ENCODE data around the gene HPCAL1. TPM values are rescaled to one million over a fixed set of nuclear protein-coding genes. Genes with fewer than 3 reads are reported as not detected.
A peak's percentile ranks its signal among the peaks of the same experiment; 100 is the strongest.

HPCAL1 gene
- total RNA-seq, 3 donors from 2014 or later (not counting 1 experiment from before 2014, with no cell fraction given), result 31.1 to 45.2 (median 39.8) TPM

GRCh38 chr2:10303181-10303693, 533 bp downstream of the HPCAL1 start:
- ATAC-seq, result peak in 2 of 3 donors; percentile 2 to 34
- H3K27ac ChIP-seq (ENCODE audit: low read length), result no peak overlapping the region
- H3K9me3 ChIP-seq (ENCODE audit: control insufficient read depth, insufficient read depth, low read length), result no peaks in the 10 kb centered on the region
- H3K27me3 ChIP-seq (ENCODE audit: control insufficient read depth, insufficient read depth, low read length), result no peaks in the 10 kb centered on the region
- no peak for TF ChIP-seq CTCF (IDR thresholded peaks at IDR 0.05)
- Mint-ChIP-seq H3K4me1 (peaks cover 56 to 66% of the 10 kb centered on the region in 2 donors), H3K4me3 (peak overlapping the region; percentile 95), H3K27me3 (ENCODE audit: low read depth in 2 of 2) (no peaks in the 10 kb centered on the region), H3K36me3 (no peaks in the 10 kb centered on the region), H3K27ac (peak overlapping the region in 1 of 2 donors; percentile 82), H3K9me3 (no peaks in the 10 kb centered on the region)
- intact Hi-C loops (cut with micrococcal nuclease), result loop anchor here (2.0 to 5.0 kb wide), 3 partner anchors 79 to 182 kb away; no protein-coding TSS in a partner anchor
- WGBS (ENCODE audit: insufficient coverage), result under 1% methylated on average over 48 of the region's 48 CpGs
- peaks cover 49% of the 10 kb centered on the region for H3K4me1 ChIP-seq (ENCODE audit: control insufficient read depth, insufficient read depth, low read length)
- H3K36me3 ChIP-seq (ENCODE audit: control insufficient read depth, insufficient read depth, low read length), result no peaks in the 10 kb centered on the region
- peak in 1 of 2 donors; percentile 61 for DNase-seq
- peak overlapping the region; percentile 82 for H3K4me3 ChIP-seq (ENCODE audit: low read length)

DNA sequence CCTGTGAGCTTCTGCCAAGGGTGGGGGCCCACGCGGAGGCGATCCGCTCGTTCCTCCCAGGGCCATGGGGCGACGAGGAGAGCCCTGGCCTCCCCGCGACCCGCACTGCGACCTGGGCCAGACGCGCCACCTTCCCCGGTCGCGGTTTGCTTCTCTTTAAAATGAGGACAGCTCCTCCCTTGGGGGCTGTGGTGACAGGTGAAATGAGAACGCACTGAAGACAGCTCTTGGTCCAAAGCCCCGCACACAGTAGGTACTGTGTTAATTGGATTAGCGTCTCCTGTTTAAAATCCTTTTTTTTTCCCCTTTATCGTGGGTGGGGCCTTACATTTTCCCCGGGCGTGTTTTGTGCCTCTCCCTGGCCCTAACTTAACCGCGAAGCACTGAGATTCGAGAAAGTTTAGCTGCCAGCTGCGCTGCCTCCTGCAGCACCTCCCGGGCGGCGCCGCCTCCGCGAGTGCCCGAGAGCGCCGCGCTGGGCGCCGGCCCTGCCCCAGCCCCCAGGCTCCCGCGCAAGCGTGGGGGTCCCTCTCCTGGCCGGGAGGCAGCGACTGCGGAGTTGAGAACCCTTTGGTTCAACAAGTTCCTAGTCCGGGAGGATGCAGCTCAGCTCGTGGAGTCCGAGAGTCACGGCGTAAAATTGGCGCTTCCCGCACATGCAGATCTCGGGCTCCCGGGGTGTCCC, 1.1 kb downstream of the HPCAL1 start:
- H3K4me3 ChIP-seq (ENCODE audit: low read length), result peak overlapping the region; percentile 82
- peak overlapping the region in 1 of 2 donors; percentile 82 for H3K27ac Mint-ChIP-seq
- no peak for TF ChIP-seq CTCF (IDR thresholded peaks at IDR 0.05)
- no peaks in the 10 kb centered on the region for H3K9me3 ChIP-seq (ENCODE audit: control insufficient read depth, insufficient read depth, low read length)
- under 1% methylated on average over 53 of the region's 53 CpGs for WGBS (ENCODE audit: insufficient coverage)
- intact Hi-C loops (cut with micrococcal nuclease), result loop anchor here (2.0 to 5.0 kb wide), 4 partner anchors 27 to 183 kb away; no protein-coding TSS in a partner anchor
- peak overlapping the region; percentile 95 for H3K4me3 Mint-ChIP-seq
- H3K4me1 ChIP-seq (ENCODE audit: control insufficient read depth, insufficient read depth, low read length), result peaks cover 47% of the 10 kb centered on the region
- no peaks in the 10 kb centered on the region for H3K27me3 ChIP-seq (ENCODE audit: control insufficient read depth, insufficient read depth, low read length)
- ATAC-seq (peak; percentile 12 to 34 (median 25)), DNase-seq (peak; percentile 36 to 69)
- H3K27me3 Mint-ChIP-seq (ENCODE audit: low read depth in 2 of 2), result no peaks in the 10 kb centered on the region
- no peaks in the 10 kb centered on the region for H3K36me3 Mint-ChIP-seq
- peaks cover 50 to 65% of the 10 kb centered on the region in 2 donors for H3K4me1 Mint-ChIP-seq
- H3K36me3 ChIP-seq (ENCODE audit: control insufficient read depth, insufficient read depth, low read length), result no peaks in the 10 kb centered on the region
- no peak overlapping the region for H3K27ac ChIP-seq (ENCODE audit: low read length)
- no peaks in the 10 kb centered on the region for H3K9me3 Mint-ChIP-seq

DNA sequence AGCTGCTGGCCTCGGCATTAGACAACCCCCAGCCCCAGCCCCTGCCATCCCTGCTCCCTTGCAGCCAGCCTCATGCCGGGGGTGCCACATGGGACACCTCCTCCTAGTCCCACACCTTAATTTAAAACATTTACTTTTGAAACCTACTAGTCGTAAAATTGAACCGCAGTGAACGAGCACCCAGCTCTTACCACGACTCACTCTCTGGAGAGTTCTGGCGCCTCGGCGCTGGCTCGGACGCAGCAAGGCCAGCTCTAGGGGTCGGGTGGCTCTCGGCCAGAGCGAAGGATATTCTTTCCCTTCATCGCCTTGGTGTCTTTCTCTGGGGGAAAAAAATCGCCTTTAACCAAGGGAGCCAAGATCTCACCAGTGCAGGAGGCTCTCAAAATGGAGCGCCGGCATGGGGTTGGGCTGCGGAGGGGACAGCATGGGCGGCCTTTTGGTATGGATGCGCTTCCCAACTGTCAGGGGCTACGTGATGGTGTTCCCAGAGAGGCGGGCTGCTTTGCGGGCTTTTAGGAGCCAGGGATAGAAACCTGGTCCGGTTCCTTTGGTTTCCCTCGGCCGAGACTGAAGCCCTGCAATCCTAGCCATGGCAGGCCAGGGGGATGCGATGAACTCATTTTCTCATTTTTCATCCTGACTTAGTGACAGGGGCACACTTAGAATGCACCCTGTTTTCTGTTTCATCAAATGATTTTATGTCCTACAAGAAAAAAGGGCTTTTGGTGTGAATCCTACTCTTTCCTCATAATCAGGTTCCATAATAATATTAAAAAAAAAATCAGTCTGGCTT, 2.0 kb downstream of the HPCAL1 start:
- H3K27ac Mint-ChIP-seq, result peak overlapping the region; percentile 81 to 82
- H3K4me3 Mint-ChIP-seq, result peak overlapping the region; percentile 95
- H3K36me3 Mint-ChIP-seq, result no peaks in the 10 kb centered on the region
- TF ChIP-seq CTCF (IDR thresholded peaks at IDR 0.05), result no peak
- Histone ChIP-seq H3K36me3 (ENCODE audit: control insufficient read depth, insufficient read depth, low read length) (no peaks in the 10 kb centered on the region), H3K4me1 (ENCODE audit: control insufficient read depth, insufficient read depth, low read length) (peaks cover 47% of the 10 kb centered on the region), H3K27ac (ENCODE audit: low read length) (no peak overlapping the region), H3K27me3 (ENCODE audit: control insufficient read depth, insufficient read depth, low read length) (no peaks in the 10 kb centered on the region), H3K4me3 (ENCODE audit: low read length) (peak overlapping the region; percentile 82), H3K9me3 (ENCODE audit: control insufficient read depth, insufficient read depth, low read length) (no peaks in the 10 kb centered on the region)
- H3K27me3 Mint-ChIP-seq (ENCODE audit: low read depth in 2 of 2), result no peaks in the 10 kb centered on the region
- intact Hi-C loops (cut with micrococcal nuclease), result loop anchor here (2.0 to 5.0 kb wide), 2 partner anchors 26 to 78 kb away; no protein-coding TSS in a partner anchor
- peaks cover 48 to 69% of the 10 kb centered on the region in 2 donors for H3K4me1 Mint-ChIP-seq
- 53% methylated on average over 28 of the region's 28 CpGs for WGBS (ENCODE audit: insufficient coverage)
- DNase-seq (no peak), ATAC-seq (no peak)
- H3K9me3 Mint-ChIP-seq, result no peaks in the 10 kb centered on the region
